ENCODE results near the gene TMEM135.

TMEM135 gene

GRCh38 chr11:87201376-87201775 lies 163.6 kb downstream of the TMEM135 start:
- ATAC-seq: no peak

DNA sequence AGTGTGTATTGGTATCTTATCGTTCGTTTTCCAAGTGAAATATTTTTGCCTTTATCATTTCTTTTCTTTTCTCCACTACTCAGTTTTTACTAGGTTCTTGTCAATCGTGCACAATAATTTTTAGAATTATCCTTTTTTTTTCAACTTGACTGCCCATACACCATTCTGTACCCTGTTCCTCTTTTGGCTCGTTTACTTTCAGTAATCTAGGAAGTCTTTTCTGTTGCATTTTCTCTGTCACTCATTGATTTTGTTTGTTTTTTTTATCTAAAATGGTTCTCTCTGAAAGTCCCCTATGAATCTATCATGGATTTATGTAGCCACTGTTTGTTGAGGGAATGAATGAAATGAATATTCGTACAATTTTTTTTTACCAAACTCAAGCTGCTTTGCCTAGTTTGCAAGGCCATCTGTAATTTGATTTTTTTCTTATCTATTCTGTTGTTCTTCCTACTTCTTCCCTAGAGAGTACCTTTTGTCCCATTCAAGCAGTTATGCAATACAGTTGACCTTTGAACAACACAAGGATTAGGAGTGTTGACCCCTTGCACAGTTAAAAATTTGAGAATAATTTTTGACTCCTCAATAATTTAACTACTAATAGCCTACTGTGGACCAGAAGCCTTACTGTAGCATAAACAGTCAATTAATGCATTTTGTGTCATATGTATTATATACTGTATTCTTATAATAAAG lies 166.3 kb downstream of the TMEM135 start:
- no peak for ATAC-seq

DNA sequence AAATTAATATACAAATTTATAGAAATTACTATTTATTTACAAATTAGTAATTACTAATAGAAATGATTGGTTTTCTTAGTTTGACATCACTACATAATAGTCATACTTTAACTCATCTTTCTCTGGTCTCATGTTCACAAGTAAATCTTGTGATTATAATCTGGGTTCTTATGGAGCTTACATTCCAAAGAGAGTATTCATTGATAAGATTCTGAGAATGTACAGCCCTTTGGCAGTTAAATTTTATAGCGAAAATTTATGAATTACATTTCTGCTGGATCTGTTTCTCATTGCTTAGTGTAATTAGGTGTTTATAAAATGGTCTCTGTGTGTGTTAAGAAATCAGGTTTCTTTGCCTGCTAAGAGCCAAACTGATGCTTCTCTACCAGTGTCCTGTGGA lies 175.2 kb downstream of the TMEM135 start:
- ATAC-seq: no peak

- peak; percentile 35 to 43 for ATAC-seq
These were observed 175.7 kb downstream of the TMEM135 start for GRCh38 chr11:87213444-87213843.

GRCh38 chr11:87215236-87215635 lies 177.5 kb downstream of the TMEM135 start:
- no peak for ATAC-seq

DNA sequence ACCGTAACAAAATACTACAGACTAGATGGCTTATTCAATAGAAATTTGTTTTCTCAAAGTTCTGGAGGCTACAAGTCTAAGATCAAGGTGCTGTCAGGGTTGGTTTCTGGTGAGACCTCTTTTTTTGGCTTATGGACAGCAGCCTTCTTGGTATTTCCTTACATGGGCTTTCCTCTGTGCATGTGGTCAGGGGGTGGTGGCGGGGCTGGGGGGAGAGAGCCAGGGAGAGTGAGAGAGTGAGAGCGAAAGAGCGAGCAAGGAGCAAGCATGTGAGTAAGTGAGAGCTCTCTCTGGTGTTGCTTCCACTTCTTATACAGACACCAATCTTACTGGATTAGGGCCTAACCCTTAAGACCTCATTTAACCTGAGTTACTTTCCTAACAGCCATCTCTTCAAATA lies 181.5 kb downstream of the TMEM135 start:
- no peak for ATAC-seq

DNA sequence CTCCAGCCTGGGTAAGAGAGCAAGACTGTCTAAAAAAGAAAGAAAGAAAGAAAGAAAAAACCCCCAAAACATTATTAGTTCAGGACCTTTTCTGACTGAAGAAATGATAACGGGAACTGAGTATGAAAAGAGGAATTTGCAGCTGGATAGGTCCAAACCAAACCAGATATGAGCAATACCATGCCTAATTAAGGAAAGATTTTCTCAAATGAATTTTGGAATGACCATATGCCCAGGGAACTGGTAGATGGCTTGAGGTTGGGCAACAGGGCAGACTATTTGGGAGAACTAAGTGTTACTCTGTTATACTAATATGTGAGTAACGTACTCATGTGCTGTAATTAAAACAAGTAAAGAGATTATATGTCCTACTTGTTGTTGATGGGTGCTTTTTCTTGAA lies 186.1 kb downstream of the TMEM135 start:
- ATAC-seq: no peak

DNA sequence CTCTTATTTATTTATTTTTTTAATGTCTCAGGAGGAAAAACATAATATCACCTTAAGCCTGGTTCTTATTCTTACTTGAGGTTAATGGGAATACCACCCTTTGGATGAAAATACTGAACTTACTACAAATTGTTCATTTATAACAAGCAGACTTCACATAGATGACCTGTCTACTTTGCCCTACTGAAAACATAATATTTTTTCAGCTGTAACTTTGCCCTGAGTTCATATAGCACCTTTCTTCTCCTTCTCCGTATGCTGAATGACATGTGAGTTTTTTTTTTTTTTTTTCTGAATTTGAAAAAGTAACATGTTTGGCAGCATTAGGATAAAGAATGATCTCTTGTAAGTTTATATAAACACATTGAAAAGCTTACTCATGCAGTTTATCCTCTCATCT lies 186.8 kb downstream of the TMEM135 start:
- ATAC-seq: no peak

DNA sequence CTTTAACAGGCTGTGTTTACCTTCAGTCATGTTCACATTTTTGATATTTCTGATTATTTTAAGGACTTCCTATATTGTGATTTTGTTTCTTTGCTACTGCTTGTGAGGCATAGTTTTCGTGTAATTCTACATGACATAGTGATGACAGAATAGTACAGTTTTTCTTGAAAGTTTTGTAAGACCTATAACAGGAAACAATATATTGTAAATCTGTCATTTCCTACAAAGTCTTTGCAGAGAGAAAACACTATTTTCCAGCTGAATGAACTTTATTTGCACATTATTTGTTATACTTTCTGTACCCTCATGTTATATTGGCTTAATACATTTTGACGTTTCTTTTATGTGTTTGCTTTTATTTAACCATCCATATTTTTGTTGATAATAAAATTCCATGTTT lies 191.1 kb downstream of the TMEM135 start:
- no peak for ATAC-seq

- ATAC-seq: no peak
These were observed 193.3 kb downstream of the TMEM135 start for GRCh38 chr11:87230995-87231394.

- no peak for ATAC-seq
These were observed 194.6 kb downstream of the TMEM135 start for GRCh38 chr11:87232320-87232719.

DNA sequence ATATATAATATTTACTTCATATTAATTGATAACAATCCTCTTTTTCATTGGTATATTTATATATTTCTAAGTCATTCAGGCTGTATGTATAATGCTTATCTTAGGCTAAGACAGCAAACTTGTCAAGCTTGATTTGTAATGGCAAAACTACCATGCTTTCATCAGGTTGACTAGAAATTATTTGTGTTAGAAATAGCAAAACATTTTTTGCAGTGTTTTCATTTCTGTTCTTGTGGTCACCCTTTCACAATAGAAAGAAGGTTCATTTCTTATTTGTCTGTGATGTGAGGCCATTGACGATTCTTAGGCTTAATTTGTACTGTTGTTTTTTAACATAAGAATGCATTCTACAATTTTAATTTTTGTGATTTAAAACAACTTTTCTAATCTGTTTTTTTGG lies 197.6 kb downstream of the TMEM135 start:
- ATAC-seq: no peak

- no peak for ATAC-seq
These were observed 198.6 kb downstream of the TMEM135 start for GRCh38 chr11:87236368-87236767.

- ATAC-seq: no peak
These were observed 201.3 kb downstream of the TMEM135 start for GRCh38 chr11:87239001-87239400.

- ATAC-seq: no peak
These were observed 201.8 kb downstream of the TMEM135 start for GRCh38 chr11:87239531-87239930.

DNA sequence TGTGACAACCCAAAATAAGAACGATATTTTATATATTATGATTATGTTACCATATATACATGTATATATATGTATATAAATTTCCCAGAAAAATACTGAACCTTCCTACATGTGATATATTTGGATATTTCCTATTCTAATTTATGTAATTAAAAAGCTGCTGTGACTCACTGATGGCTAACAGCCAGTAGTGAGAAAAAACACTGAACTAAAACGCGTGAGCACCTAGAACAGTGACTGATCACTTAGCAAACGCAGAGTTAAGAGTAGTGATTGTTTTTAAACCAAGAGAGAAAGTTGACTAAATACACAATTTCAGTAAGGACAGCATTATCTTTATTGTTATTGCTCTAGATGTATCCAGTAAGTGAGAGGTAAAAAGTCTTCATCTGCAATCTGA lies 213.8 kb downstream of the TMEM135 start:
- ATAC-seq: no peak

GRCh38 chr11:87252869-87253268 lies 215.1 kb downstream of the TMEM135 start:
- ATAC-seq: peak; percentile 85 to 87

DNA sequence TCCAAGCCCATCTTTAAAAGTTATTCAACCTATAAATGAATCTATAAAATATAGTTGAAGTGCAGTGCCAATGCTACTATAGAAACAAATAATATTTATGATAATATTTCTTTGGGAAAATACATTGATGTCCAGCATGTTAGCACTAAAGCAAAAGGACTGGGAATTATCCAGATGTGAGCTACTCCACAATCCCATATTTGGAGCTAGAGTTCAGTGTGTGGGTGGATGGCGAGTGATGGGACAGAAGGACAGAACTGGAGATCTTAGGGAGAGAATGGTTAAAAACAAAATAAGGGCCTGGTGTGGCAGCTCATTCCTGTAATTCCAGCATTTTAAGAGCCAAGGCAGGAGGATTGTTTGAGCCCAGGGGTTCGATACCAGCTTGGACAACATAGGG lies 216.8 kb downstream of the TMEM135 start:
- no peak for ATAC-seq

DNA sequence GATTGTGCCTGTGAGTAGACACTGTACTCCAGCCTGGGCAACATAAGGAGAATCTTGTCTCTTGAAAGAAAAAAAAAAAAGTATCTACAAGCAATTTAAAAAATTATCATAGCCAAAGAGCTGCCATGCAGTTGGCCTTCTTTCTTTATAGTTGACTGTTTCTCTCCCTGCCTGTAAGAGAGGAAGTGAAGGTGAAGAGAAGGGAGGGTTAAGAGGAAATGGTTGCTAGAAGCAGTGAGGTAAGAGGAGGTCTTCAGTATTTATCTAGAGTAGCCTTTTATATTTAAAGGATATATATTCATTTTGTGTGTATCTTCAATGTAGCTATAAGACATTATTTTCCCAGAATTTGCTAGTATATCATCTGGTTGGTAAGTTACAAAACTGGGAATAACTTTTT lies 217.9 kb downstream of the TMEM135 start:
- no peak for ATAC-seq

- ATAC-seq: no peak
These were observed 219.1 kb downstream of the TMEM135 start for GRCh38 chr11:87256694-87257340.

- ATAC-seq: no peak
These were observed 220.6 kb downstream of the TMEM135 start for GRCh38 chr11:87258171-87258833.

- no peak for ATAC-seq
These were observed 222.0 kb downstream of the TMEM135 start for GRCh38 chr11:87259736-87260135.

- no peak for ATAC-seq
These were observed 223.1 kb downstream of the TMEM135 start for GRCh38 chr11:87260811-87261210.

DNA sequence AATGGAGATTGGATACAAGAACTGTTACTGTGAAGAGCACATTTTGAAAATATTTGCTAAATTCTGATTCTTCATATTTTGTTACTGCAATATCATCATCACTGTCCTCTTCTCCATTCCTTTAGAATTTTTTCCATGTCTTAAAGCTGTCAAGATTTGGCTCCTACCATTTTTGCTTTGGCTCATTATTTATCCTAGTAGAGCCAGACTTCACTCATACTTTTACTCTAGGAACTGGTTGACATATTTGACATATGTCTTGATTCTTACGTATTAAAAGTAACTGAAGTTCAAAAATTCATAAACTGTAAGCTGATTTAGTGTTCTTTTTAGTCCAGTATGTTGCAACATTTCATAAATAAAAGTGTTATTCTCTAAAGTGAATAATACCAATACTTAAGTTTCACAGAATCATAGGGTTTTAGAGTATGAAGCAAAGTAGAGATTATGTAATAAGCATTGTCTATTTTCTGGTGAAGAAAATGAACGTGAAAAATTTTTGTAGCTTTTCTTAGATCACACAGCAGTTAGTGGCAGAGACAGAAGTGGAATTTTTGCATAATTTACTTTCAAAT lies 225.6 kb downstream of the TMEM135 start:
- no peak for ATAC-seq
